Esophagus muscularis mucosa (tissue), 4 donors: ENCODE results near the gene MTG1.

Source experiments
- CTCF ChIP-seq, 3 experiments: fragments of 200-600 bp in 2 of 3; fragments of 450-650 bp in 1 of 3; sonication (generic) in 2 of 3; IDR thresholded peaks; one replicate each; pipeline ENCODE4 v1.5.1; 2017 to 2019; ENCODE audit warnings: antibody characterized with exemption in 3 of 3, mild to moderate bottlenecking in 2 of 3, moderate library complexity in 1 of 3
- EP300 ChIP-seq: sonication (generic); formaldehyde crosslinking; IDR thresholded peaks from one replicate; pipeline ENCODE4 v1.6.1; 2017; ENCODE audit warnings: antibody characterized with exemption
- POLR2AphosphoS5 ChIP-seq, 2 donors: sonication (generic); formaldehyde crosslinking; IDR thresholded peaks; one replicate each; pipeline ENCODE4 v1.6.1; 2017; ENCODE audit warnings: antibody characterized with exemption in 2 of 2

GRCh38 chr10:133355991-133356390, 38.0 kb upstream of the MTG1 start:
- TF ChIP-seq POLR2AphosphoS5 (IDR thresholded peaks at IDR 0.05) (no peak), CTCF (IDR thresholded peaks at IDR 0.05) (no peak), EP300 (no peak)
